OCI-LY3 (cell line): Measurements from ENCODE around the gene BRF1.

ENCODE experiments used
- EZH2phosphoT487 ChIP-seq: fragments of 200-600 bp; shearing (Covaris generic); IDR thresholded peaks from 2 replicates; pipeline ENCODE4 v1.6.1; 2018; ENCODE audit warnings: antibody characterized with exemption, mixed run types, low read depth
- TF ChIP-seq, protein P1 (sequence below): fragments of 200-600, 300-600 bp; sonication (generic); IDR thresholded peaks from 2 replicates; pipeline ENCODE4 v1.5.1; 2014; ENCODE audit warnings: antibody characterized with exemption, low read length, low read depth

DNA sequence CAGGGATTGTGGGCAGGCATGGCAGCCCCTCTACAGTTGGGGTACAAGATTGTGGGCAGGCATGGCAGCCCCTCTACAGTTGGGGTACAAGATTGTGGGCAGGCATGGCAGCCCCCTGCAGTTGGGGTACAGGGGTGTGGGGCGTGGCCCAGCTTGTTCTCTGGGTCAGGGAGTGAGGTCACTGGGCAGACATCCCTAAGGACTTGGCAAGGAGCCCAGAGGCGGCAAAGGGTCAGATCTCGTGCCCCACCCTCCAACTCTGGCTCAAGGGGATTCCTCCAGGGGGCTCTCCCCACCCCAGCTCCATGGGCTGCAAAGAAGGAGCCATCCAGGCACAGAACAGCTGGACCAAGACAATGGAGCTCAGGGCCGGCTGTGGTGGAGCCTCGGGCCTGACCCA, 93.9 kb downstream of the BRF1 start:
- TF ChIP-seq, protein P1, sequence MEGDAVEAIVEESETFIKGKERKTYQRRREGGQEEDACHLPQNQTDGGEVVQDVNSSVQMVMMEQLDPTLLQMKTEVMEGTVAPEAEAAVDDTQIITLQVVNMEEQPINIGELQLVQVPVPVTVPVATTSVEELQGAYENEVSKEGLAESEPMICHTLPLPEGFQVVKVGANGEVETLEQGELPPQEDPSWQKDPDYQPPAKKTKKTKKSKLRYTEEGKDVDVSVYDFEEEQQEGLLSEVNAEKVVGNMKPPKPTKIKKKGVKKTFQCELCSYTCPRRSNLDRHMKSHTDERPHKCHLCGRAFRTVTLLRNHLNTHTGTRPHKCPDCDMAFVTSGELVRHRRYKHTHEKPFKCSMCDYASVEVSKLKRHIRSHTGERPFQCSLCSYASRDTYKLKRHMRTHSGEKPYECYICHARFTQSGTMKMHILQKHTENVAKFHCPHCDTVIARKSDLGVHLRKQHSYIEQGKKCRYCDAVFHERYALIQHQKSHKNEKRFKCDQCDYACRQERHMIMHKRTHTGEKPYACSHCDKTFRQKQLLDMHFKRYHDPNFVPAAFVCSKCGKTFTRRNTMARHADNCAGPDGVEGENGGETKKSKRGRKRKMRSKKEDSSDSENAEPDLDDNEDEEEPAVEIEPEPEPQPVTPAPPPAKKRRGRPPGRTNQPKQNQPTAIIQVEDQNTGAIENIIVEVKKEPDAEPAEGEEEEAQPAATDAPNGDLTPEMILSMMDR = no peak
- no peak for TF ChIP-seq EZH2phosphoT487
